ENCODE measurements around the gene PTH1R.

Gene PTH1R

GRCh38 chr3:46947546-46947901 lies 70.0 kb downstream of the PTH1R start:
- no peak for DNase-seq (ENCODE audit: low spot score)
- in situ Hi-C loops (cut with MboI; ENCODE audit: low pct_unique_long_range_greater_than_20kb, low sequenced_read_pairs, unreplicated experiment) = no loop called here
- TF ChIP-seq, protein P1, sequence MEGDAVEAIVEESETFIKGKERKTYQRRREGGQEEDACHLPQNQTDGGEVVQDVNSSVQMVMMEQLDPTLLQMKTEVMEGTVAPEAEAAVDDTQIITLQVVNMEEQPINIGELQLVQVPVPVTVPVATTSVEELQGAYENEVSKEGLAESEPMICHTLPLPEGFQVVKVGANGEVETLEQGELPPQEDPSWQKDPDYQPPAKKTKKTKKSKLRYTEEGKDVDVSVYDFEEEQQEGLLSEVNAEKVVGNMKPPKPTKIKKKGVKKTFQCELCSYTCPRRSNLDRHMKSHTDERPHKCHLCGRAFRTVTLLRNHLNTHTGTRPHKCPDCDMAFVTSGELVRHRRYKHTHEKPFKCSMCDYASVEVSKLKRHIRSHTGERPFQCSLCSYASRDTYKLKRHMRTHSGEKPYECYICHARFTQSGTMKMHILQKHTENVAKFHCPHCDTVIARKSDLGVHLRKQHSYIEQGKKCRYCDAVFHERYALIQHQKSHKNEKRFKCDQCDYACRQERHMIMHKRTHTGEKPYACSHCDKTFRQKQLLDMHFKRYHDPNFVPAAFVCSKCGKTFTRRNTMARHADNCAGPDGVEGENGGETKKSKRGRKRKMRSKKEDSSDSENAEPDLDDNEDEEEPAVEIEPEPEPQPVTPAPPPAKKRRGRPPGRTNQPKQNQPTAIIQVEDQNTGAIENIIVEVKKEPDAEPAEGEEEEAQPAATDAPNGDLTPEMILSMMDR (IDR thresholded peaks at IDR 0.05; ENCODE audit: extremely low read depth, insufficient read depth, missing control alignments) = no peak

DNA sequence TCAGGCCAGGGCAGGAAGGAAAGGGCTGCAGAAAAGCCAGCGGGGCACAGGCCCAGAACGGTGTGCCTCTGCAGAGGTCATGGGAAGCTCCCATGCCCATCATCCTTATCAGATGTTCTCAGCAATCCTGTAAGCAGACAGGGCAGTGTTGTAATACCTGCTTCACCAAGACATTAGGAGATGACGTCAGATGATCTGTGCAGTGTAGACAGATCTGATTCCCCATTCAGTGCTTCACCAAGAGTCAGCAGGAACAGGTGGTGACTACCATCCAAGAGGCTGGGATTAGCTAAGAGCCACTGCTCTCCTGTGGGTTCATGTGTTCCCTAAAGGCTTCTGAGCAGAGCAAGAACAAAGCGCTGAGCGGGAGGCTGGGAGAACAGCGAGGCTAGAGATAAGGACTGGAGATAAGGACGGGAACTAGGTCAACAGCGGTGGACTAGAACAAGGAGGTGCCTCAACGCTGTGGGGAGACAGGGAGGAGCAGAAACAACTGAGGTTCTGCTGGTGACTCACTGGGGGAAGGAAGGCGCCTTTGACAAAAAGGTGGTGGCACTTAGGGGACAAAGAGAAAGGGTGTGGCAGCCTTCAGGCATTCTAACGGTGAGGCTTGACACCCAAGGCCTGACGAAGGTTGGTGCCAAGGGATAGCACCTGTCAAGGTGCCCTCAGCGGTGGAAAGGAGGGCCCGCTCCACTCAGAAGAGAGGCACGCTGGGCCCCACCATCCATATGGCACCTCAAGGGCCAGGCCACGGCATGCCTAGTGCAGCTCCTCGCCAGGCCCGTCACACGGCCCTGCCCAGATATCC lies 70.7 kb downstream of the PTH1R start:
- in situ Hi-C loops (cut with MboI; ENCODE audit: low pct_unique_long_range_greater_than_20kb, low sequenced_read_pairs, unreplicated experiment) = no loop called here
- TF ChIP-seq, protein P1 (IDR thresholded peaks at IDR 0.05; ENCODE audit: extremely low read depth, insufficient read depth, missing control alignments) = no peak
- DNase-seq (ENCODE audit: low spot score) = no peak

DNA sequence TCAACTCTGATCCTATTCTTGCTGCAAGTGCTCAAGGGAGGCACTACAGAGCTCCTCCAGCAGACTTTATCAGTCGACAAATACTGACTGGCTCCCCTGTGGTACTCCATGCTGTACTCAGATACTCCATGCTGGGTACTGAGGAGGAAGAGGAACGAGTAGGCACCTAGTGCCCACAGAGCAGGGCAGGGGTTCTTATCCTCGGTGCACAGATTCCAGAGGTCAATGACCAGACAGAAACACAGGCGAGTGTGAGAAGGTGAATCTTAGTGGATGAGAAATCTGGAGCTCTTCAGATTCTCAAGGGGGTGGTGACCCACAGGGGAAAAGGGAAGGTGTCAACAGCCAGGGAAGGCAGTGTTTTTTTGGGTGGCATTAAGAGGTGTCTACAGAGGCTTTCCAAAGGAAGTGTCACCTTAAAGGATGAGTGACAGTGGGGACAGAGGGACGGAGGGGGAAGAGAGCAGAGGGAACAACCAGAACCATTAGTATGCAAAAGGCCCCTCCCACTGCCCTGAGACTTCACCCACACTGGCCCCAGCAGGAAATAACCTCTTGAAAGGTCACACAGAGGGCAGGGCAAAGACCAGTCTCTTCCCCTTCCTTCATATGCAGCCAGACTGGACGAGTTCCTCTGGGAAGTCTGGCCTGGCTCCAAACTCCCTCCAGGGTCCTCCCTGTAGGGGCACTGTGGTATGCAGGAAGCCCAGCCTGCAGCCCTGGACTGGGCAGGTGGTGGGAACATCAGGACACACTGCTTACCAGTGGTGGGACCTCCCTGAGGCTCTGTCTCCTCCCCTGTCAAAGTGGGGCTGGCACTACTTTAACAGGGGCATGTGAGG lies 71.5 kb downstream of the PTH1R start:
- in situ Hi-C loops (cut with MboI; ENCODE audit: low pct_unique_long_range_greater_than_20kb, low sequenced_read_pairs, unreplicated experiment) = no loop called here
- TF ChIP-seq, protein P1 (IDR thresholded peaks at IDR 0.05; ENCODE audit: extremely low read depth, insufficient read depth, missing control alignments) = no peak
- DNase-seq (ENCODE audit: low spot score) = no peak

DNA sequence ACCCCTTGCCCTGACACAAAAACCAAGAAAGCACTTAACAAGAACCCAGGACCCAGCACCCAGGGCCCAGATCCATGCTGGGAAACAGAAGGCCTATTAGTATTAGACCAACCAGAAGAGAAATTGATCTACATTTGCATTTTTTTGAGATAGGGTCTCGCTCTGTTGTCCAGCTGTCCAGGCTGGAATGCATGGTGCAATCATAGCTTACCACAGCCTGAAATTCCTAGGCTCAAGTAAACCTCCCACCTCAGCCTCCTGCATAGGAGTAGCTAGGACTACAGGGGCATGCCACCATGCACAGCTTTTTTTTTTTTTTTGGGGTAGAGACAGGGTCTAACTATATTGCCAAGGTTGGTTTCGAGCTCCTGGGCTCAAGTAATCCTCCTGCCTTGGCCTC lies 72.7 kb downstream of the PTH1R start:
- in situ Hi-C loops (cut with MboI; ENCODE audit: low pct_unique_long_range_greater_than_20kb, low sequenced_read_pairs, unreplicated experiment) = no loop called here

DNA sequence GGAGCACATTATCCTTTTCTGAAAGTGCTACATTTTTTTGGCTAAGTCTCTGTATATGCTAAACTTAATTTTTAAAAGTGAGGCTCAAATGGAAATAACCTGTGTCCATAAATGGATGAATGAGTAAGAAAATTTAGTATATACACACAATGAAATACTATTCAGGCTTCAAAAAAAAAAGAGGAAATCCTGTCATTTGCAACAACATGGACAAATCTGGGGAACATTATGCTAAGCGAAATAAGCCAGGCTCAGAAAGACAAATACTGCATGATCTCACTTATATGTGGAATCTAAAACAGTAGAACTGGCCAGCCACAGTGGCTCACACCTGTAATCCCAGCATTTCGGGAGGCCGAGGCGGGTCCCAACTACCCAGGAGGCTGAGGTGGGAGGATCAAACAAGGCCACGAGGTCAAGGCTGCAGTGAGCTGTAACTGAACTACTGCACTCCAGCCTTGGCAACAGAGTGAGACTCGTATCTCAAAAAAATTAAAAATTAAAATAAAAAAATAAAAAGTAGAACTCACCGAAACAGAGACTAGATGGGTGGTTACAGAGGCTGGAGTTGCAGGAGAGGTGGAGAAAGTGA lies 73.2 kb downstream of the PTH1R start:
- in situ Hi-C loops (cut with MboI; ENCODE audit: low pct_unique_long_range_greater_than_20kb, low sequenced_read_pairs, unreplicated experiment) = no loop called here
- TF ChIP-seq, protein P1 (IDR thresholded peaks at IDR 0.05; ENCODE audit: extremely low read depth, insufficient read depth, missing control alignments) = no peak
- no peak for DNase-seq (ENCODE audit: low spot score)

More for the DNA sequence above, 72.7 kb downstream of the PTH1R start:
- no peak for DNase-seq (ENCODE audit: low spot score)
- TF ChIP-seq, protein P1 (IDR thresholded peaks at IDR 0.05; ENCODE audit: extremely low read depth, insufficient read depth, missing control alignments) = no peak

DNA sequence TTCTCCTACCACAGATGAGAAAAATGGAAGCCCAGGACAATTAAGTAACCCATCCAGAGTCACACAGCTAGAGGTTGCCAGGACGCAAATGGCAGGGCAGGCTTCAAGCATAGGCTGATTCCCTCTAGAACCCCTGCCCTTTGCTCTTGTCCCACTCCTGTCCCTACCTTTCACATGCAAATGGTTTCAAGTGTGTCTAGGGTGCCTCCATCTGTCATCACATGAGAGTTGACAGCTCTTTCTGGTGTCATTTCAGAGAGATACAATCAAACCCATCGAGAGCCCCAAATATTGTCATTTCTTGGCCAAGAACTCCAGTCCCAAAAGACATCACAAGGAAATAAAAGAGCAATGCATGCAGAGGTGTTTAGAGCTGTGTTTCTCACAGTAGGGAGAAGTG lies 75.3 kb downstream of the PTH1R start:
- in situ Hi-C loops (cut with MboI; ENCODE audit: low pct_unique_long_range_greater_than_20kb, low sequenced_read_pairs, unreplicated experiment) = no loop called here
- DNase-seq (ENCODE audit: low spot score) = no peak
- TF ChIP-seq, protein P1 (IDR thresholded peaks at IDR 0.05; ENCODE audit: extremely low read depth, insufficient read depth, missing control alignments) = no peak
